ENCODE measurements around the gene CPLANE2. TPM values are rescaled to one million over a fixed set of nuclear protein-coding genes. Genes with fewer than 3 reads are reported as not detected.

Gene CPLANE2
- total RNA-seq, 2 donors from 2014 or later, result 6.5 to 15.2 TPM

DNA sequence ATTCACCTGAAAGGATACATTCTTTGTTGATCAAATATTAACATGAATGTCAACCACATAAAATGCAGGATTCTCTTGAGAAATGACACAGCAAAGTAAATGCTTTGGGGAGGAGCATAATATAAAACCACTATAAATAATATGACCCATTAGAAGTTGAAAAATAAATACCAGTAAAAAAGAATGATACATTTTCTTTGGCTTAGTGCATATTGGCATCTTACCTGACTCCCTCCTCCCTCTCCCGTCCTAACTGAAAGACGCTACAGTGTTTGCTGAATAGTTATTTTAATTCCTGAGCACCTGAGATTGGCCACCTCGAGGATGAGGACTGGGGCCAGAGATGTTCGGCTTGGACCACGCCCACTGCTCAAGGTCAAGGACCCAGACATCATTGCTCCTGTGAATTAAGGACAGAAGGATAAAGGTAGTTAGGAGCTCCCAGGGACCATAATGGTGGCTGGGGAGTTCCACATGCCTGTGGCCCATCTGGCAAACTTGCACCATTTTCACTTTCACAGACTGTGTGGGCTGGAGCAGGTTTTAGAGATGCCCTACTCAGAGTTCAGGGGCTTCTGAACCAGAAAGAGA is 16.4 kb upstream of the CPLANE2 start:
- H3K36me3 ChIP-seq, result peaks cover 8% of the 10 kb centered on the region

GRCh38 chr1:16252912-16253311 is 15.9 kb upstream of the CPLANE2 start:
- H3K9ac ChIP-seq (ENCODE audit: low read depth in 2 of 2, low read length in 2 of 2), result no peak overlapping the region
- TF ChIP-seq, protein P1, sequence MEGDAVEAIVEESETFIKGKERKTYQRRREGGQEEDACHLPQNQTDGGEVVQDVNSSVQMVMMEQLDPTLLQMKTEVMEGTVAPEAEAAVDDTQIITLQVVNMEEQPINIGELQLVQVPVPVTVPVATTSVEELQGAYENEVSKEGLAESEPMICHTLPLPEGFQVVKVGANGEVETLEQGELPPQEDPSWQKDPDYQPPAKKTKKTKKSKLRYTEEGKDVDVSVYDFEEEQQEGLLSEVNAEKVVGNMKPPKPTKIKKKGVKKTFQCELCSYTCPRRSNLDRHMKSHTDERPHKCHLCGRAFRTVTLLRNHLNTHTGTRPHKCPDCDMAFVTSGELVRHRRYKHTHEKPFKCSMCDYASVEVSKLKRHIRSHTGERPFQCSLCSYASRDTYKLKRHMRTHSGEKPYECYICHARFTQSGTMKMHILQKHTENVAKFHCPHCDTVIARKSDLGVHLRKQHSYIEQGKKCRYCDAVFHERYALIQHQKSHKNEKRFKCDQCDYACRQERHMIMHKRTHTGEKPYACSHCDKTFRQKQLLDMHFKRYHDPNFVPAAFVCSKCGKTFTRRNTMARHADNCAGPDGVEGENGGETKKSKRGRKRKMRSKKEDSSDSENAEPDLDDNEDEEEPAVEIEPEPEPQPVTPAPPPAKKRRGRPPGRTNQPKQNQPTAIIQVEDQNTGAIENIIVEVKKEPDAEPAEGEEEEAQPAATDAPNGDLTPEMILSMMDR (IDR thresholded peaks at IDR 0.05), result no peak
- H3K9me3 ChIP-seq, result no peaks in the 10 kb centered on the region
- no peaks in the 10 kb centered on the region for H3K27me3 ChIP-seq
- H3K27ac ChIP-seq, result no peak overlapping the region
- intact Hi-C loops (cut with DNase I), result loop anchor here (10.0 kb wide), 1 partner anchor 102 kb away; the partner anchor contains the start of gene FBXO42
- peaks cover 22% of the 10 kb centered on the region for H3K4me1 ChIP-seq
- no peak for DNase-seq
- H3K4me3 ChIP-seq, result no peak overlapping the region
- H3K36me3 ChIP-seq, result peaks cover 8% of the 10 kb centered on the region

More for the DNA sequence above, 16.4 kb upstream of the CPLANE2 start:
- intact Hi-C loops (cut with DNase I), result loop anchor here (10.0 kb wide), 1 partner anchor 101 kb away; the partner anchor contains the start of gene FBXO42
- peaks cover 17% of the 10 kb centered on the region for H3K4me1 ChIP-seq
- no peak overlapping the region for H3K9ac ChIP-seq (ENCODE audit: low read depth in 2 of 2, low read length in 2 of 2)
- TF ChIP-seq, protein P1 (IDR thresholded peaks at IDR 0.05), result no peak
- no peak for DNase-seq
- no peak overlapping the region for H3K4me3 ChIP-seq
- H3K27ac ChIP-seq, result no peak overlapping the region
- no peaks in the 10 kb centered on the region for H3K27me3 ChIP-seq
- H3K9me3 ChIP-seq, result no peaks in the 10 kb centered on the region

DNA sequence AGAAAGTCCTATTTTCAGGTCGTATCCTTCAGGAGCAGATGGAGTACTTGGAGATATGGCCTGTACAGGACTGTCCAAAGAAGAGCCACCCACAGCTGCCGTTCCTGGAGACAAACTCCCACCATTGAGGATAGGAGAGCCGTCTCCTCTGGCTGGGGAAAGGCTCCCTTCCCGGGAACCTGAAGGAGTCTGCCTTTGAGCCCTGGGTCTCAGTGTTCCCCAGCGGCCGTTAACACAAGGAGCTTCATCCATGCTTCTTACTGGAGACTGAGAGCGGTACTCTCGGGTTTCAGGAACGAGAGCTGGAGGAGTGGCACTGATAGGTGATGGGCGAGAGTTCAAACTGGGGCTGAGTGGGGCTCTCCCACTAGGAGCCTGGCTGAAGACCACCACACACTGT is 14.4 kb upstream of the CPLANE2 start:
- no peak overlapping the region for H3K9ac ChIP-seq (ENCODE audit: low read depth in 2 of 2, low read length in 2 of 2)
- H3K9me3 ChIP-seq, result no peaks in the 10 kb centered on the region
- no peaks in the 10 kb centered on the region for H3K27me3 ChIP-seq
- peaks cover 25% of the 10 kb centered on the region for H3K4me1 ChIP-seq
- TF ChIP-seq, protein P1 (IDR thresholded peaks at IDR 0.05), result no peak
- H3K36me3 ChIP-seq, result peaks cover 8% of the 10 kb centered on the region
- intact Hi-C loops (cut with DNase I), result loop anchor here (10.0 kb wide), 1 partner anchor 103 kb away; the partner anchor contains the start of gene FBXO42
- no peak for DNase-seq
- H3K27ac ChIP-seq, result no peak overlapping the region
- no peak overlapping the region for H3K4me3 ChIP-seq

DNA sequence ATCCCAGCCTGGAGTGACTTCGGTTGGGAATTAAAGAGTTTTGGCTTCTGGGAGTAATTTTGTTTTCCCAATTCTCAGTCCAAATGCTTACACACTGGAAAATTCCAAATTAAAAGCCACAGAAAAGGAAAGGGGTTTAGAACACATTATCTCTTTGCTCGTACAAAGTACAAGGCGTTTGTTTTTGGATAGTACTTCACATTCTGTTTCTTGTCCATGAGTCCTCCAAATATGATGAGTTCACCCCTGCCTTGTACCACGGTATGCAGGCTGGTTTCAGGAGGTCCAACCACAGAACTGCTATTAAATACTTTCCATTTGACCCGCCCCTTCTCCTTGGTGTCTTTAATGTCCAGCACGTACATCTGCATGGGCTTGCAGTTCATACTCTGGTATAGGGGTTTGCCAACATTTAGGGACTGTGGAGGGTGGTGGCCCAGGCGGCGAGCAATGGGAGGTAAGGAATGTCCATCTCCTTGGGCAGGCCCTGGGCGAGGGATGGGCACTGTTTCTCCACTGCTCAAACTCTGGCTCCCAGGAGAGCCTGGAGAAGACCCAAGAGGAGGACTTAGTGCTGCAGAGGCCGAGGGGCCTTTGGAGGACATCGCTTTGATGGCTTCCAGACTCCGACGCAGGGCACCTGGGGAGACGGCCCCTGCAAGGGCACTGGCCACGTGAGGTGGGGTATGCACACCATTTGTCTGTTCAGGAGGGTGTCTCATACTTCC is 13.7 kb upstream of the CPLANE2 start:
- Histone ChIP-seq H3K27me3 (no peaks in the 10 kb centered on the region), H3K9ac (ENCODE audit: low read depth in 2 of 2, low read length in 2 of 2) (no peak overlapping the region), H3K4me1 (peaks cover 25% of the 10 kb centered on the region), H3K9me3 (no peaks in the 10 kb centered on the region), H3K27ac (no peak overlapping the region), H3K36me3 (peaks cover 8% of the 10 kb centered on the region), H3K4me3 (no peak overlapping the region)
- intact Hi-C loops (cut with DNase I), result loop anchor here (10.0 kb wide), 1 partner anchor 104 kb away; the partner anchor contains the start of gene FBXO42
- no peak for DNase-seq
- TF ChIP-seq, protein P1 (IDR thresholded peaks at IDR 0.05), result no peak

DNA sequence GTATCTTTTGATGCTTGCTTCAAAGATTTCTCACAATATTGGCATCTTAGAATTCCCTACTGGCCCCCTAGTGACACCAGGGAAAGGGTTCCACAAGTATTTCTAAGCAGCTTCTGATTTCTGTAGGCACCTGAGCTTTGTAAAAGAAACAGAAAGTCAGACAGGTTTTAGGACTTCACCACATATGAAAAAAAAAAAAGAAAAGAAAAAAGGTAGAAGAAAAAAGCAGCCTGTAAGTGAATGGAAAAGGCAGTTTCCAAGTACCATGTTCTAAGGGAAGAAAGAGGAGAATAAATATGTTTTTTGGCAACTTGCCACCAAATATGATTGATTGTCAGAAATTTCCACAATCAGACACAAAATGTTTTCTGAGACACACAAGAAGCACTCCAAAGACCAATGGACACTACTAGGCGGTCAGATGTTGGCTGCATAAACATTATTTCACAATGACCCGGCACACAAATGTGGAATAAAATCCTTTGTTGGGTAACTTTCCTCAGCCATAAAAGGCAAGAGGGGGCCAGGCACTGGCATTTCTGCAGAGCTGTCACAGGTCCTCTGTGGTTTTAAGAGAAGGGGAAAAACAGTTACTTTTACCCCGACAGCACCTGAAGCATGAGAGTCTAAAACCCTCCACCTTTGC is 12.7 kb upstream of the CPLANE2 start:
- Histone ChIP-seq H3K9me3 (no peaks in the 10 kb centered on the region), H3K36me3 (peaks cover 3% of the 10 kb centered on the region), H3K27ac (no peak overlapping the region), H3K4me3 (no peak overlapping the region), H3K27me3 (no peaks in the 10 kb centered on the region), H3K9ac (ENCODE audit: low read depth in 2 of 2, low read length in 2 of 2) (no peak overlapping the region), H3K4me1 (peaks cover 25% of the 10 kb centered on the region)
- no peak for DNase-seq
- TF ChIP-seq, protein P1 (IDR thresholded peaks at IDR 0.05), result no peak
- intact Hi-C loops (cut with DNase I), result loop anchor here (10.0 kb wide), 1 partner anchor 105 kb away; the partner anchor contains the start of gene FBXO42
